Gastrocnemius medialis (tissue), 4 donors: Measurements from ENCODE around the gene LPAR3. TPM values are rescaled to one million over a fixed set of nuclear protein-coding genes. Genes with fewer than 3 reads are reported as not detected.

Experiments
- ATAC-seq, 2 donors: fragments of 150-250 bp; one replicate each; pipeline ENCODE4 v1.9.1; 2016
- DNase-seq, 2 donors: peaks; one replicate each; pipeline ENCODE4 v3.0.0-alpha.2; 2019
- H3K27ac ChIP-seq, 4 donors: fragments of 200-600 bp; sonication (generic); 1 replicate in 1 of 4; 2 replicates in 3 of 4; pipeline ENCODE4 v1.5.1; 2016 to 2018; ENCODE audit warnings: mild to moderate bottlenecking in 2 of 4, moderate library complexity in 1 of 4
- H3K27me3 ChIP-seq, 3 donors: fragments of 200-600 bp; sonication (generic) in 2 of 3; 1 replicate in 1 of 3; 2 replicates in 2 of 3; pipeline versions ENCODE4 v1.5.1 to v1.6.0; 2016 to 2019; ENCODE audit warnings: mild to moderate bottlenecking in 1 of 3, moderate library complexity in 1 of 3
- H3K36me3 ChIP-seq, 2 donors: fragments of 200-600 bp; sonication (generic) in 1 of 2; one replicate each; pipeline ENCODE4 v1.5.1; 2017 to 2018
- H3K4me1 ChIP-seq, 2 donors: fragments of 200-600 bp; sonication (generic) in 1 of 2; one replicate each; pipeline ENCODE4 v1.5.1; 2016 to 2017; ENCODE audit warnings: mild to moderate bottlenecking in 2 of 2
- H3K4me3 ChIP-seq, 4 donors: fragments of 200-600 bp; sonication (generic) in 3 of 4; 1 replicate in 1 of 4; 2 replicates in 3 of 4; pipeline ENCODE4 v1.5.1; 2016 to 2019; ENCODE audit warnings: mild to moderate bottlenecking in 2 of 4
- H3K9me3 ChIP-seq, 3 donors: fragments of 200-600 bp; sonication (generic) in 2 of 3; 1 replicate in 1 of 3; 2 replicates in 2 of 3; pipeline ENCODE4 v1.5.1; 2016 to 2019
- CTCF ChIP-seq, 5 experiments: fragments of 450-650 bp in 3 of 5; fragments of 200-600 bp in 2 of 5; sonication (generic) in 2 of 5; IDR thresholded peaks in 4 of 5; conservative IDR thresholded peaks in 1 of 5; 1 replicate in 4 of 5; 2 replicates in 1 of 5; pipeline ENCODE4 v1.5.1; 2016 to 2019; ENCODE audit warnings: antibody characterized with exemption in 5 of 5, mild to moderate bottlenecking in 3 of 5, moderate library complexity in 3 of 5
- POLR2A ChIP-seq, 2 donors: fragments of 450-650 bp; IDR thresholded peaks; one replicate each; pipeline ENCODE4 v1.6.1; 2017; ENCODE audit warnings: antibody characterized with exemption in 2 of 2, mild to moderate bottlenecking in 2 of 2, moderate library complexity in 2 of 2
- in situ Hi-C, 4 donors: fragments of 200-750 bp; cut with MboI; loops; one replicate each; pipeline versions ENCODE4 v1.15.0 to v1.8.0; 2017; ENCODE audit warnings: low sequenced_read_pairs in 4 of 4
- intact Hi-C: fragments of 100-400 bp; cut with DNase I; formaldehyde crosslinking; loops from one replicate; pipeline ENCODE4 v1.15.1; 2023; ENCODE audit warnings: low total_unique reads
- total RNA-seq, 4 donors: library from RNA; depleted of rRNA; stranded (reverse); fragments of >200 nt; gene quantifications; one replicate each; pipeline versions ENCODE4 v1.1.0 to v1.2.3, GENCODE V29; 2016

The LPAR3 gene
- total RNA-seq, 4 donors from 2014 or later = not detected

GRCh38 chr1:84842748-84843231 lies 50.2 kb downstream of the LPAR3 start:
- DNase-seq = no peak
- in situ Hi-C loops (no loop called here), intact Hi-C loops (no loop called here)
- Histone ChIP-seq H3K27me3 (no peaks in the 10 kb centered on the region), H3K4me3 (no peak overlapping the region), H3K27ac (no peak overlapping the region), H3K9me3 (no peaks in the 10 kb centered on the region), H3K4me1 (no peaks in the 10 kb centered on the region), H3K36me3 (no peaks in the 10 kb centered on the region)
- ATAC-seq = no peak
- TF ChIP-seq POLR2A (IDR thresholded peaks at IDR 0.05) (no peak), CTCF (IDR thresholded peaks at IDR 0.05 in 4 of 5, conservative IDR thresholded peaks at IDR 0.05 in 1 of 5) (no peak)

GRCh38 chr1:84841971-84842370 lies 51.0 kb downstream of the LPAR3 start:
- ATAC-seq = no peak
- no peak for TF ChIP-seq POLR2A (IDR thresholded peaks at IDR 0.05)
- in situ Hi-C loops = no loop called here
- no peak for DNase-seq
- Histone ChIP-seq H3K9me3 (no peaks in the 10 kb centered on the region), H3K4me1 (no peaks in the 10 kb centered on the region), H3K27ac (no peak overlapping the region), H3K4me3 (no peak overlapping the region), H3K36me3 (no peaks in the 10 kb centered on the region), H3K27me3 (no peaks in the 10 kb centered on the region)
- intact Hi-C loops = no loop called here

- H3K4me3 ChIP-seq = no peak overlapping the region
- no peaks in the 10 kb centered on the region for H3K36me3 ChIP-seq
- intact Hi-C loops (no loop called here), in situ Hi-C loops (no loop called here)
- H3K9me3 ChIP-seq = no peaks in the 10 kb centered on the region
- no peaks in the 10 kb centered on the region for H3K27me3 ChIP-seq
- no peak overlapping the region for H3K27ac ChIP-seq
- DNase-seq = no peak
- TF ChIP-seq POLR2A (IDR thresholded peaks at IDR 0.05) (no peak), CTCF (IDR thresholded peaks at IDR 0.05 in 4 of 5, conservative IDR thresholded peaks at IDR 0.05 in 1 of 5) (no peak)
- no peaks in the 10 kb centered on the region for H3K4me1 ChIP-seq
- no peak for ATAC-seq
Observed at GRCh38 chr1:84840346-84840745, 52.7 kb downstream of the LPAR3 start.

GRCh38 chr1:84839544-84839943 lies 53.5 kb downstream of the LPAR3 start:
- Histone ChIP-seq H3K36me3 (no peaks in the 10 kb centered on the region), H3K9me3 (no peaks in the 10 kb centered on the region), H3K27ac (no peak overlapping the region), H3K4me1 (no peaks in the 10 kb centered on the region), H3K27me3 (no peaks in the 10 kb centered on the region), H3K4me3 (no peak overlapping the region)
- no peak for TF ChIP-seq CTCF (IDR thresholded peaks at IDR 0.05 in 4 of 5, conservative IDR thresholded peaks at IDR 0.05 in 1 of 5)
- ATAC-seq (no peak), DNase-seq (no peak)
- in situ Hi-C loops (no loop called here), intact Hi-C loops (no loop called here)

GRCh38 chr1:84836145-84836544 lies 56.9 kb downstream of the LPAR3 start:
- intact Hi-C loops = no loop called here
- no peak for TF ChIP-seq CTCF (IDR thresholded peaks at IDR 0.05 in 4 of 5, conservative IDR thresholded peaks at IDR 0.05 in 1 of 5)
- TF ChIP-seq POLR2A (IDR thresholded peaks at IDR 0.05) = no peak
- no peak overlapping the region for H3K4me3 ChIP-seq
- DNase-seq (no peak), ATAC-seq (no peak)
- H3K9me3 ChIP-seq = no peaks in the 10 kb centered on the region
- no peaks in the 10 kb centered on the region for H3K27me3 ChIP-seq
- in situ Hi-C loops = no loop called here
- H3K4me1 ChIP-seq = no peaks in the 10 kb centered on the region
- no peak overlapping the region for H3K27ac ChIP-seq
- no peaks in the 10 kb centered on the region for H3K36me3 ChIP-seq
